Neural cell (in vitro differentiated cells): ENCODE data around the gene SPI1.

Experiments used
- CTCF ChIP-seq: fragments of 450-650 bp; IDR thresholded peaks from 2 replicates; pipeline ENCODE4 v1.5.1; 2014; ENCODE audit warnings: antibody characterized with exemption, mild to moderate bottlenecking, moderate library complexity; ENCODE audit not compliant: poor library complexity, severe bottlenecking
- EP300 ChIP-seq: fragments of 450-650 bp; conservative IDR thresholded peaks from 2 replicates; pipeline ENCODE4 v1.6.1; 2014; ENCODE audit warnings: antibody characterized with exemption, mild to moderate bottlenecking, moderate library complexity; ENCODE audit not compliant: poor library complexity, severe bottlenecking
- EZH2 ChIP-seq: fragments of 200-600, 300-800 bp; shearing (Covaris generic), sonication (generic); IDR thresholded peaks from 2 replicates; pipeline ENCODE4 v1.6.1; 2014; ENCODE audit warnings: antibody characterized with exemption, low read length, borderline replicate concordance, mild to moderate bottlenecking; ENCODE audit not compliant: insufficient read depth, poor library complexity, severe bottlenecking
- MXI1 ChIP-seq: fragments of 450-650 bp; conservative IDR thresholded peaks from 2 replicates; pipeline ENCODE4 v1.6.1; 2014; ENCODE audit warnings: antibody characterized with exemption, mild to moderate bottlenecking; ENCODE audit not compliant: poor library complexity, severe bottlenecking
- POLR2AphosphoS5 ChIP-seq: IDR thresholded peaks from 2 replicates; pipeline ENCODE4 v1.6.1; 2012
- TAF1 ChIP-seq: IDR thresholded peaks from 2 replicates; pipeline ENCODE4 v1.6.1; 2012; ENCODE audit warnings: low read depth

- no peak for TF ChIP-seq EP300
- TF ChIP-seq POLR2AphosphoS5, result no peak
- no peak for TF ChIP-seq MXI1
- TF ChIP-seq CTCF, result no peak
- no peak for TF ChIP-seq EZH2
- no peak for TF ChIP-seq TAF1
These were observed 18.0 kb downstream of the SPI1 start for GRCh38 chr11:47360341-47360740.
